HG03066 (cell line): ENCODE data around the gene KBTBD7.

Source experiments
- ATAC-seq: cut with Tn5 transposase; IDR thresholded peaks from one replicate; pipeline ENCODE4 v1.9.1; 2021; ENCODE audit warnings: low read depth; ENCODE audit not compliant: unreplicated experiment

KBTBD7 gene

GRCh38 chr13:41193919-41194824 is at the start of gene KBTBD7:
TSS of gene KBTBD7 (minus strand) at chr13:41194569. CDS start at chr13:41194257, 312 bp downstream.
- ATAC-seq: peak; percentile 96

DNA sequence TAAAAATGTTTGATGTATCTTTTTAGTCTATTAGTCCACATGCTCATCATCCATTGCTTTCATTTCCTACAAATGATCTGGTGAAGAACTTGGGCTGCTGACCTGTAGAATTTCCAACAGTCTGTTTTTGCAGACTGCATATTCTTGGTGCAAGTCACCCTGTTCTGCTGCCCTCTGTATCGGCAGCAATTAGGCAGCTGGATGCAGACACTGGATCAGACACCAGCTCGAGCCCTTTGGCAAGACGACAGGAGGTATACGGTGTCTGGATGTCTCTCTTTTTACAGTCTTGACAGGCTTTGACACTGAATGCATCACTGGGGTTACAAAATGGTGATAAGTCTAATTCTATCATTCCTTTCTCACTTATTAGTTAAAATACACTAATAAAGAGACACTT is 47.3 kb upstream of the KBTBD7 start:
- ATAC-seq: no peak

DNA sequence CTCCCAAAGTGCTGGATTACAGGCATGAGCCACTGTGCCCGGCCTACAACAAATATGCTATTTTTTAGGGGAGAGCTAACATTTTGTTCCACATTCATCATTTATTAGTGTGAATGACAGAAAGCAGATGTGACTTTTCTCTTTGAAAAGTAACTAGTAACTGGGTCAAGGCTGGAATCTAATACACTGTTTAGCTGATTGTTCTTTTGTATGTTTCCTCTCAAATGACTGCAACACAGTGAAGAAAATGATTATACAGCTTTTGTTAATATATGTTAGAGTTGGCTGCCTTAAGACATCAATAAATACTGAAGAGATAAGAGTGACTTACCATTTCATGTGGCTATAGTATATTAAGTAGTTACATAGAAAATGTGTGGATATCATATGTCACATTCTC is 42.0 kb upstream of the KBTBD7 start:
- ATAC-seq: no peak

DNA sequence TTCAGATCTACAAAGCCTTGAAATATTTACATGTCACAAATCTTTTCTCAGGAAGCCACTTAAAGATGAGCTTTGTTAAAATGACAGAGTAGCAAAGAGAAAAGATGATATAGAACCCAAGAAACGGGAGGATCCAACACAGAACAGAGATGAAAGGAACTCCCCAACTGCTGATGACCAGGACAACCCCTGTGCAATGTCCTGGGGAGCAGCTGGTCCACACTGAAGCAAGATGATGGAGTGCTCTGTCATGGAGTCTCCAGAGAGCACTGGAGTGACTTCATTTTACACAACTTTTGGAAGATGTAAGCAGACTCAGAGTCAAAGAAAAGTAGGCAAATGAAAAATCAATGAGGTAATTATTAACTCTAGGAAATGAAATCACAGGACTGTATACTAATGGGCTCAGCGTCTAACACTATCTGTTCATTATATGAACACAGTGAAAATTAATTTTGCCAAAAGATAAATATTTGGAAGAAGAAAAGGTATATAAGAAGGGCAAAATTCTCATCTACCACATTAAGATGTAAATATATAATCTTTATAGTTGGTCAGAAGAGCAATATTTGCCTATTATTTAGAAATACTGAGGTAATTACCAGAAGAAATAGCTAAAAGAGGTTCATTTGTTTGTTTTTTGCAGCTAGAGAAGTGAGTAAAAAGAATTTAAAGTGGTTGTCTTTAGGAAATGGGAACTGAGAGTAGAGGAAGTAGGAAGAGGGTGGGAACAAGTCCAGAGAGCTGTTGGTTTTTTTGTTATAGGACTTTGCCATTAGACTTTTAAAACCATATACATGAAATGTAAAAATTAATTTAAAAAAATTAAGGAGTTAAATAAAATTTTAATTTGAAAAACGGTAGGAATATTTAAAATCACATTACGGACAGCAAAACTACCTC is 38.5 kb upstream of the KBTBD7 start:
- ATAC-seq: no peak

GRCh38 chr13:41231786-41232185 is 37.4 kb upstream of the KBTBD7 start:
- no peak for ATAC-seq

DNA sequence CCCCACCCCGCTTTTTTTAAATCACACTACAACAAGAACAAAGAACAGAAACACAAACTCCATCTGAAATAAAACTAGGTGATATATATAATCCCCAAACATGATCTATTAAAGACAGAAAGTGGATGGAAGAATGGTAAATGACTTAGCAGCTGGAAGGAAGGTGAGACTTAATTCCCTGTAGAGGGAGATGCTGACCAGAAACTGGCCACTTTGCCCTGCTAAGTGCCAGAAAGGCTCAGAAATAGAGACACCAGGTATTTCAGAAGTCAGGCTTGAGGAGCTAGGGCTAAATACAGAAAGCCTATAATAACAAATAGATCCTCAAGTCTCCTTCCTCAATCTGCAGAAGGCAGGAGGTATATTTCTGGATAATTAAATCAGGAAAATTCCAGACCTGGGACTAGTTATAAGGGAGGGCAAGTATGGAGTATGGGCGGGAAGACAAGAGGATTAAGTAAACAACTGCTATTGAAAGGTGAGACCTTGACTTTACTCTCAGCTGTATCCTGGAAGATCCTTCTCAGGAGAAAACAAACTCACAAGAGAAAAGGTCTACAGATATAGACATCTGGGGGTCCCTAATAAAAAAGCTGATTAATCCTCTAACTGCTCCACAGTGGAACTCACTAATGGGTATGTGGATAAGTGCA is 36.8 kb upstream of the KBTBD7 start:
- no peak for ATAC-seq

GRCh38 chr13:41229356-41229755 is 35.0 kb upstream of the KBTBD7 start:
- no peak for ATAC-seq

DNA sequence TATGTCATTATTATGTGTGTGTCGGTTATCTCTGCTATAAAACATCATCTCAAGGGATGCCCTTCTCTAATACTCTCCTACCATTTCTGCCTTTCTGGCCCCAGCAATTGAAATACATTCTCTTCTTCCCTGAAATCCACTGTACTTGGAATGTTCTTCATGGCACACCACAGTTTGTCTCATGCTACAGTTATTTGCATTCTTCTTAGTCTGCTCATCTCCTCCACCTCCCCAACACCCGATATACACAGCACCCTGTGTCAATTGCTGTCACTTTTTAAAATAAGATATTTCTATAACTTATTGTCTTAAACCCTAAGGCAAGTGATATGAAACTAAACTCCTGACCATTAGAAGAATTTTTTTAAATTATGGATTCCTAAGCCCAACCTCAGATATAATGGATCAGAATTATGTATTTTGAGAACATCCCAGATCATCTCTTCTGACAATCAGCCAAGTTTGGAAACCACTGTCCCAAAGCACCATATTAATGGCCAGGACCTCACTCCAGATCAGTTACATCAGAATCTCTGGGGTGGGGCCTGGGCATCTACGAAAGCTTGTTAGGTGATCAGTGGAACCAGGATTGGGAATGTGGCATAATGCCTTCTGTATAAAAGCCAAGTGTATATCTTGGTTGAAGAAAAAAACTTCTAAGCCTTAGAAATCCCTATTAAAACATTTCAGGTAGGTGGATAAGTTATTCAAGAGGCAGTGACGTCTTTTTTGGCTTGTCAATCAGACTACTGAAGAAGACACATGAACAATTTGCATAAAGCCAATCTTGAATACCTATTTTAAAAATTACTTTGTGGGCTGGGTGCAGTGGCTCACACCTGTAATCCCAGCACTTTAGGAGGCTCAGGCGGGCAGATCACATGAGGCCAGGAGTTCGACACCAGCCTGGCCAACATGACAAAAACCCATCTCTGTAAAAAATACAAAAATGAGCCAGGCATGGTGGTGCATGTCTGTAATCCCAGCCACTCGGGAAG is 30.0 kb upstream of the KBTBD7 start:
- no peak for ATAC-seq

- peak; percentile 83 for ATAC-seq
Measured at GRCh38 chr13:41222259-41222852, 28.0 kb upstream of the KBTBD7 start.

DNA sequence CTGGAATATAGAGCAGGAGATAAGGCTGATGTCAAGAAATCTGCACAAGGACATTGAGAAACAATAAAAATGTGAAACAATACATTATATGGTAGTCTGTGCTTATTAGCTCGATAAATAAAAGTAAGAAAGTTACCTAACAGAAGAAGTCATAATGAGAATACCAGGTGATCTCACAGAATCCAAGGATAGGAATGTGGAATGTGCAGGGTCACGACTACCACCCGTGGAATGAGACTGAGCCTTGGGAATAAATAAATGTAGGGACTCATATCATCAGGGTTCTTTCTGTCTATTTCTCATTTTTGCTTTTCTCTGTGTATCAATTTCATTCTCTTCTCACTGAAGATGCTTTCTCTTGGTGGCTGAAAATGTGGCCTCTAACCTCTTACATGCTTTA is 26.0 kb upstream of the KBTBD7 start:
- no peak for ATAC-seq

GRCh38 chr13:41216160-41216559 is 21.8 kb upstream of the KBTBD7 start:
- no peak for ATAC-seq

GRCh38 chr13:41213919-41214318 is 19.6 kb upstream of the KBTBD7 start:
- ATAC-seq: no peak

DNA sequence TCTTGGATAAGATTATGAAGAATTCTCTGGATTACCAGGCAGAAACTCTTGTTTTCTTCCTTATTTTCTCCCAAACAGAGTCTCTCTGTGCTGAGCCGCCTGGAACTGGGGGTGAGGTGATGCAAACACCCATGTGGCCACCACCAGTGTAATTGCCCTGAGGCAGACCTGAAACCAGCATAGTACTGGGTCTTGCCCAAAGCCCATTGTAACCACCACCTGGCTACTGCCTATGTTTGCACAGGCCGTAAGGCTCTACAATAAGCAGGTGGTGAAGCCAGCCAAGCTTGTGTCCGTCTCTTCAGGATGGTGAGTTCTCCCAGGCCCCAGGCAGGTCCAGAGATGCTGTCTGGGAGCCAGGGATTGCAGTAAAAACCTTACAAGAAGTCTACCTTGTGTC is 18.9 kb upstream of the KBTBD7 start:
- no peak for ATAC-seq

- no peak for ATAC-seq
Measured at GRCh38 chr13:41212881-41213280, 18.5 kb upstream of the KBTBD7 start.

GRCh38 chr13:41211062-41211461 is 16.7 kb upstream of the KBTBD7 start:
- no peak for ATAC-seq

- ATAC-seq: no peak
Measured at GRCh38 chr13:41206467-41206866, 12.1 kb upstream of the KBTBD7 start.

DNA sequence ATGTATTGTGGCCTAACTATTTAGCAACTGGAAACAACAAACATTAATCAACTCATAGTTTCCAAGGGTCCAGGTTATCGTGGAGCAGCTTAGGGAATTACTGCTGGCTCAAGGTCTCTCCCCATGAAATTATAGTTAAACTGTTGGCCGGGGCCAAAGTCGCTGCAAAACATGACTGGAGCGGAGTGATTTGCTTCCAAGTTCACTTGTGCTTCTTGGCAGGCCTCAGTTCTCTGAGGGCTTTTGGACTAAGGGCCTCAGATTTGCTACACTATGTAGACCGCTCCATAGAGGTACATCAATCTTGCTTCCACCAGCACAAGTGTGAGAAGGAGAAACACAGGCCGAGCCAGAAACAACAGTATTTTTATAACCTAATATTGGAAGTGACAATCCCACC is 9.4 kb upstream of the KBTBD7 start:
- no peak for ATAC-seq

- no peak for ATAC-seq
Measured at GRCh38 chr13:41200126-41200525, 5.8 kb upstream of the KBTBD7 start.

DNA sequence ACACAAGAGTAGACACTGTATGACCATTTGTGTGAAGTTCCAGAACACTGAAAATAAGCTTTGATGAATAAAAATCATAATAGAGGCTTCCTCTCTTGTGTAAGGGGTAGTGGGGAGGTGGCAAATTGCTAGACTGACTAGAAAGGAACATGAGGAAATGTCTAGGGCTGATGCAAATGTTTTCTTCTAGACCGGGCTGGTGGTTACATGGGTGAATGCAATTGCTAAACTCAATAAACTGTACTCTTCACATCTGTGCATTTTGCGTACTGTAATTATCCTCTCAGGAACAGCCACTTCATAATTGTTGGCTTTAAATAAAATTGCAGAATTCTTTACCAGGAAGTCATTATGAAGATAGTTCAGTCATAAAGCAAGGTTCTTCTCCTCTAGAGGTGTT is 5.2 kb upstream of the KBTBD7 start:
- no peak for ATAC-seq
